ENCODE measurements around the gene NOD2. TPM values are rescaled to one million over a fixed set of nuclear protein-coding genes. Genes with fewer than 3 reads are reported as not detected.

NOD2 gene
- total RNA-seq, 4 donors from 2014 or later: 0.40 to 1.6 (median 0.68) TPM

GRCh38 chr16:50666658-50667496, 26.5 kb upstream of the NOD2 start:
- no peak for DNase-seq
- H3K4me3 ChIP-seq (replicated peaks in 1 of 3): no peak overlapping the region
- H3K4me1 ChIP-seq: peaks cover 3% of the 10 kb centered on the region in 2 donors
- H3K27ac ChIP-seq: no peak overlapping the region
- no peaks in the 10 kb centered on the region for H3K36me3 ChIP-seq
- no peaks in the 10 kb centered on the region for H3K9me3 ChIP-seq
- TF ChIP-seq, protein P1, sequence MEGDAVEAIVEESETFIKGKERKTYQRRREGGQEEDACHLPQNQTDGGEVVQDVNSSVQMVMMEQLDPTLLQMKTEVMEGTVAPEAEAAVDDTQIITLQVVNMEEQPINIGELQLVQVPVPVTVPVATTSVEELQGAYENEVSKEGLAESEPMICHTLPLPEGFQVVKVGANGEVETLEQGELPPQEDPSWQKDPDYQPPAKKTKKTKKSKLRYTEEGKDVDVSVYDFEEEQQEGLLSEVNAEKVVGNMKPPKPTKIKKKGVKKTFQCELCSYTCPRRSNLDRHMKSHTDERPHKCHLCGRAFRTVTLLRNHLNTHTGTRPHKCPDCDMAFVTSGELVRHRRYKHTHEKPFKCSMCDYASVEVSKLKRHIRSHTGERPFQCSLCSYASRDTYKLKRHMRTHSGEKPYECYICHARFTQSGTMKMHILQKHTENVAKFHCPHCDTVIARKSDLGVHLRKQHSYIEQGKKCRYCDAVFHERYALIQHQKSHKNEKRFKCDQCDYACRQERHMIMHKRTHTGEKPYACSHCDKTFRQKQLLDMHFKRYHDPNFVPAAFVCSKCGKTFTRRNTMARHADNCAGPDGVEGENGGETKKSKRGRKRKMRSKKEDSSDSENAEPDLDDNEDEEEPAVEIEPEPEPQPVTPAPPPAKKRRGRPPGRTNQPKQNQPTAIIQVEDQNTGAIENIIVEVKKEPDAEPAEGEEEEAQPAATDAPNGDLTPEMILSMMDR (IDR thresholded peaks at IDR 0.05): no peak
- intact Hi-C loops (cut with DNase I): loop anchor here (5.0 to 10.0 kb wide), 2 partner anchors 455 to 642 kb away; partner anchors contain the start of gene CNEP1R1
- WGBS, 2 donors: 81 to 88% methylated on average over 8 to 9 of the region's 9 CpGs
- H3K27me3 ChIP-seq: no peaks in the 10 kb centered on the region

- Histone ChIP-seq H3K4me1 (peaks cover 3% of the 10 kb centered on the region in 2 donors), H3K4me3 (replicated peaks in 1 of 3) (no peak overlapping the region), H3K9me3 (no peaks in the 10 kb centered on the region), H3K27me3 (no peaks in the 10 kb centered on the region), H3K36me3 (no peaks in the 10 kb centered on the region), H3K27ac (no peak overlapping the region)
- DNase-seq: no peak
- 88 to 90% methylated on average over 18 to 20 of the region's 21 CpGs for WGBS, 2 donors
- intact Hi-C loops (cut with DNase I): loop anchor here (5.0 to 10.0 kb wide), 2 partner anchors 455 to 643 kb away; partner anchors contain the start of gene CNEP1R1
- TF ChIP-seq POLR2A (IDR thresholded peaks at IDR 0.05): no peak
- TF ChIP-seq, protein P1 (IDR thresholded peaks at IDR 0.05): no peak
These were observed 25.7 kb upstream of the NOD2 start for GRCh38 chr16:50667497-50668367.

DNA sequence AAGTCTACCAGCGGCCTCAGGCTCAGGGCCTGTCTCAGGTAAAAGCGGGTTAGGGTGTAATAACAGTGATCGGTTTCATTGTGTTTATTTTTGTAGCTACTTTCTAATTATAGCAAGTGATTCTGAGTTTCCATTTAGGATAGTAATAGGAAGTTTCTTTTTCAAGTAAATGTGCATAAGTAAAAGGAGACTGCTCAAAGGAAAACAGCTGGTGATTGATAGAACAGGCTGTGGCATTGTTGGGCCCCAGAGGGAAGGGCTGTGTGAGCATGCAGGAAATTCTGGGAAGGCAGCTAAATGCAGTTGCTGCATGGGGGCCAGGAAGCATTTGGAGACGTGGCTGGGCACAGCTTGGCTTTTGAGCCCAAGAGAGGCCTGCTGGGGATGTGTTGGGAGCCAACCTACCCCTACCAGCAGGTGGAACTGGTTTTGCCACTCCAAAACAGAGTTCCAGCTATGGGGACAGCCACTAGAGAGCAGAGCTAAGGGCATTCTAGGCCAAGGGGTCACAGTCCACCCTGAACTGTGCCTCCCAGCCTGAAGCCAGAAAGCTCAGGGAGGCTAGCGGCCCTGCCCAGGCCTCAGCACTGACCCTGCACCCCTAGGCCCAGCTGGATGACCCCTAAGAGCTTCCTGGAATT, 24.9 kb upstream of the NOD2 start:
- 56 to 64% methylated on average over 4 to 5 of the region's 5 CpGs for WGBS, 2 donors
- intact Hi-C loops (cut with DNase I): loop anchor here (5.0 to 10.0 kb wide), 2 partner anchors 456 to 644 kb away; partner anchors contain the start of gene CNEP1R1
- no peak overlapping the region for H3K27ac ChIP-seq
- no peaks in the 10 kb centered on the region for H3K36me3 ChIP-seq
- H3K4me1 ChIP-seq: peaks cover 3% of the 10 kb centered on the region in 2 donors
- DNase-seq: peak; percentile 8 to 16
- H3K9me3 ChIP-seq: no peaks in the 10 kb centered on the region
- no peak overlapping the region for H3K4me3 ChIP-seq (replicated peaks in 1 of 3)
- no peaks in the 10 kb centered on the region for H3K27me3 ChIP-seq
- TF ChIP-seq POLR2A (IDR thresholded peaks at IDR 0.05): no peak
- TF ChIP-seq, protein P1 (IDR thresholded peaks at IDR 0.05): no peak

GRCh38 chr16:50669741-50670140, 23.7 kb upstream of the NOD2 start:
- Histone ChIP-seq H3K4me3 (replicated peaks in 1 of 3) (no peak overlapping the region), H3K27me3 (no peaks in the 10 kb centered on the region), H3K9me3 (no peaks in the 10 kb centered on the region), H3K4me1 (peaks cover 3% of the 10 kb centered on the region in 2 donors), H3K27ac (no peak overlapping the region), H3K36me3 (no peaks in the 10 kb centered on the region)
- no peak for DNase-seq
- 92 to 96% methylated on average over 4 of the region's 4 CpGs for WGBS, 2 donors
- intact Hi-C loops (cut with DNase I): loop anchor here (5.0 to 10.0 kb wide), 3 partner anchors 135 to 645 kb away; partner anchors contain the start of gene CNEP1R1
- TF ChIP-seq, protein P1 (IDR thresholded peaks at IDR 0.05): no peak
- TF ChIP-seq POLR2A (IDR thresholded peaks at IDR 0.05): no peak

All from thyroid gland (tissue), 4 donors.